Spleen (tissue), 11 donors: ENCODE measurements around the gene DLEC1. TPM values are rescaled to one million over a fixed set of nuclear protein-coding genes. Genes with fewer than 3 reads are reported as not detected.

Experiments
- DNase-seq: peaks from one replicate; pipeline ENCODE4 v3.0.0-alpha.2; 2020
- H3K27ac ChIP-seq, 8 donors: fragments of 200-600 bp; sonication (generic) in 7 of 8; 1 replicate in 4 of 8; 2 replicates in 4 of 8; pipeline versions ENCODE4 v1.5.0 to v1.8.0; 2016 to 2021; ENCODE audit warnings: inconsistent platforms in 4 of 8, mild to moderate bottlenecking in 4 of 8, moderate library complexity in 1 of 8
- H3K27me3 ChIP-seq, 7 donors: fragments of 200-600 bp; sonication (generic) in 6 of 7; replicated peaks in 1 of 7; 1 replicate in 4 of 7; 2 replicates in 3 of 7; pipeline versions ENCODE4 v1.5.0 to v1.8.0; 2016 to 2021; ENCODE audit warnings: inconsistent platforms in 3 of 7, mild to moderate bottlenecking in 1 of 7
- H3K36me3 ChIP-seq, 6 donors: fragments of 200-600 bp; sonication (generic) in 5 of 6; 1 replicate in 4 of 6; 2 replicates in 2 of 6; pipeline versions ENCODE4 v1.5.0 to v1.8.0; 2016 to 2021; ENCODE audit warnings: inconsistent platforms in 2 of 6
- H3K4me1 ChIP-seq, 6 donors: fragments of 200-600 bp; sonication (generic) in 5 of 6; 1 replicate in 3 of 6; 2 replicates in 3 of 6; pipeline versions ENCODE4 v1.5.0 to v1.8.0; 2016 to 2021; ENCODE audit warnings: inconsistent platforms in 3 of 6
- H3K4me3 ChIP-seq, 8 donors: fragments of 200-600 bp; sonication (generic) in 7 of 8; 1 replicate in 4 of 8; 2 replicates in 4 of 8; pipeline versions ENCODE4 v1.5.0 to v1.8.0; 2016 to 2021; ENCODE audit warnings: inconsistent platforms in 4 of 8, mild to moderate bottlenecking in 4 of 8, moderate library complexity in 2 of 8
- H3K9me3 ChIP-seq, 8 donors: fragments of 200-600 bp; sonication (generic) in 7 of 8; 1 replicate in 4 of 8; 2 replicates in 4 of 8; pipeline versions ENCODE4 v1.5.0 to v1.8.0; 2016 to 2021; ENCODE audit warnings: inconsistent platforms in 4 of 8
- CTCF ChIP-seq, 11 experiments: fragments of 200-600 bp in 7 of 11; fragments of 450-650 bp in 4 of 11; sonication (generic) in 4 of 11; IDR thresholded peaks in 8 of 11; conservative IDR thresholded peaks in 3 of 11; 1 replicate in 7 of 11; 2 replicates in 4 of 11; pipeline versions ENCODE4 v1.4.0 to v1.8.0; 2016 to 2021; ENCODE audit warnings: antibody characterized with exemption in 11 of 11, inconsistent platforms in 4 of 11, mild to moderate bottlenecking in 1 of 11
- POLR2A ChIP-seq, 3 donors: fragments of 450-650 bp; IDR thresholded peaks; one replicate each; pipeline ENCODE4 v1.5.1; 2017; ENCODE audit warnings: antibody characterized with exemption in 3 of 3, mild to moderate bottlenecking in 1 of 3
- POLR2AphosphoS5 ChIP-seq, 3 donors: sonication (generic); formaldehyde crosslinking; IDR thresholded peaks; one replicate each; pipeline ENCODE4 v1.5.1; 2017; ENCODE audit warnings: antibody characterized with exemption in 3 of 3
- WGBS, 5 donors: extraction: QIAGEN DNeasy Blood & Tissue Kit in 3 of 5; methylation state at CpG; one replicate each; pipeline versions ENCODE4 v1.1.5 to v1.1.7; 2013 to 2018; 5-methylcytosine and 5-hydroxymethylcytosine counted together
- intact Hi-C: fragments of 100-400 bp; cut with DNase I; formaldehyde crosslinking; loops from one replicate; pipeline ENCODE4 v1.15.0; 2023; ENCODE audit warnings: low total_unique reads
- polyA plus RNA-seq, 3 donors: library from polyadenylated mRNA; stranded (reverse); fragments of 200-250 nt; gene quantifications; one replicate each; pipeline ENCODE4 v1.2.1, GENCODE V29; 2013
- total RNA-seq, 7 donors: library from RNA; depleted of rRNA in 3 of 7; stranded (reverse); fragments of >200 nt in 3 of 7; fragmentation: NEBNext Ultra II Directional in 4 of 7; extraction: Animal tissue kit (Norgen Biotek cat#: 25700) in 4 of 7; gene quantifications; one replicate each; pipeline versions ENCODE4 v1.1.0 to v1.2.1, GENCODE V29; 2016 to 2021
- donor health status: healthy with polysubstance abuse.
- donor health status: DM: no; HTN: no; CAD: no; lungs with moderate emphysema.
- donor health status: DM: no; HTN: no; CAD: no.
- donor health status: Bipolar disorder and iron deficiency.
- donor health status: healthy.
- donor health status: DM: no; HTN: no; CAD: no.
- donor health status: DM: yes; HTN: yes; CAD: no.

The DLEC1 gene
- total and polyA plus RNA-seq, 10 donors = 0.36 to 2.3 (median 0.88) TPM

- DNase-seq = no peak
- Histone ChIP-seq H3K36me3 (no peaks in the 10 kb centered on the region), H3K27ac (peak overlapping the region in 2 of 8 donors; percentile 78 to 82), H3K4me3 (no peak overlapping the region), H3K9me3 (no peaks in the 10 kb centered on the region), H3K4me1 (peaks cover 12 to 69% (median 56%) of the 10 kb centered on the region in 6 donors), H3K27me3 (peaks cover 0 to 46% (median 20%) of the 10 kb centered on the region in 7 donors)
- intact Hi-C loops = no loop called here
- 85 to 95% (median 93%) methylated on average over 5 to 6 of the region's 6 CpGs for WGBS, 5 donors
- TF ChIP-seq POLR2AphosphoS5 (IDR thresholded peaks at IDR 0.05) (no peak), POLR2A (IDR thresholded peaks at IDR 0.05) (no peak), CTCF (IDR thresholded peaks at IDR 0.05 in 8 of 11, conservative IDR thresholded peaks at IDR 0.05 in 3 of 11) (no peak)
These were observed 11.2 kb upstream of the DLEC1 start for GRCh38 chr3:38027466-38028465.

GRCh38 chr3:38028621-38029361 lies 10.2 kb upstream of the DLEC1 start:
- TF ChIP-seq POLR2A (IDR thresholded peaks at IDR 0.05) = no peak
- TF ChIP-seq CTCF (IDR thresholded peaks at IDR 0.05 in 8 of 11, conservative IDR thresholded peaks at IDR 0.05 in 3 of 11) = no peak
- TF ChIP-seq POLR2AphosphoS5 (IDR thresholded peaks at IDR 0.05) = no peak
- 24 to 42% (median 27%) methylated on average over 24 to 45 of the region's 45 CpGs for WGBS, 5 donors
- H3K27me3 ChIP-seq = peaks cover 0 to 49% (median 20%) of the 10 kb centered on the region in 7 donors
- no peaks in the 10 kb centered on the region for H3K36me3 ChIP-seq
- H3K27ac ChIP-seq = peak overlapping the region; percentile 54 to 82 (median 78)
- peaks cover 5 to 59% (median 45%) of the 10 kb centered on the region in 6 donors for H3K4me1 ChIP-seq
- H3K4me3 ChIP-seq = peak overlapping the region; percentile 42 to 81 (median 60)
- H3K9me3 ChIP-seq = no peaks in the 10 kb centered on the region
- intact Hi-C loops = no loop called here
- peak; percentile 77 for DNase-seq

- H3K27me3 ChIP-seq = peaks cover 0 to 49% (median 20%) of the 10 kb centered on the region in 7 donors
- H3K36me3 ChIP-seq = no peaks in the 10 kb centered on the region
- intact Hi-C loops = no loop called here
- peak within 1 kb of the TSS; percentile 42 to 81 (median 60) for H3K4me3 ChIP-seq
- H3K9me3 ChIP-seq = no peaks in the 10 kb centered on the region
- peak within 1 kb of the TSS; percentile 54 to 82 (median 78) for H3K27ac ChIP-seq
- H3K4me1 ChIP-seq = peaks cover 5 to 52% (median 41%) of the 10 kb centered on the region in 6 donors
- TF ChIP-seq POLR2AphosphoS5 (IDR thresholded peaks at IDR 0.05) (peak; percentile 54 to 83 (median 82)), CTCF (IDR thresholded peaks at IDR 0.05 in 8 of 11, conservative IDR thresholded peaks at IDR 0.05 in 3 of 11) (peak in 2 of 11 experiments; percentile 11 to 17), POLR2A (IDR thresholded peaks at IDR 0.05) (no peak)
- DNase-seq = peak; percentile 91
- WGBS, 5 donors = 2 to 12% (median 3%) methylated on average over 9 to 75 of the region's 75 CpGs
These were observed 9.4 kb upstream of the DLEC1 start, which contains the start of gene PLCD1 for GRCh38 chr3:38029400-38030125. TSS of gene PLCD1 (minus strand) at chr3:38029642. CDS start at chr3:38029539, 103 bp downstream.
